ENCODE results near the gene ANKRD33B.
"Not testable (repeated sequence)": the region's sequence is repeated elsewhere in the genome, so short reads cannot be mapped to it uniquely, and the experiment has no call there.

ANKRD33B gene

DNA sequence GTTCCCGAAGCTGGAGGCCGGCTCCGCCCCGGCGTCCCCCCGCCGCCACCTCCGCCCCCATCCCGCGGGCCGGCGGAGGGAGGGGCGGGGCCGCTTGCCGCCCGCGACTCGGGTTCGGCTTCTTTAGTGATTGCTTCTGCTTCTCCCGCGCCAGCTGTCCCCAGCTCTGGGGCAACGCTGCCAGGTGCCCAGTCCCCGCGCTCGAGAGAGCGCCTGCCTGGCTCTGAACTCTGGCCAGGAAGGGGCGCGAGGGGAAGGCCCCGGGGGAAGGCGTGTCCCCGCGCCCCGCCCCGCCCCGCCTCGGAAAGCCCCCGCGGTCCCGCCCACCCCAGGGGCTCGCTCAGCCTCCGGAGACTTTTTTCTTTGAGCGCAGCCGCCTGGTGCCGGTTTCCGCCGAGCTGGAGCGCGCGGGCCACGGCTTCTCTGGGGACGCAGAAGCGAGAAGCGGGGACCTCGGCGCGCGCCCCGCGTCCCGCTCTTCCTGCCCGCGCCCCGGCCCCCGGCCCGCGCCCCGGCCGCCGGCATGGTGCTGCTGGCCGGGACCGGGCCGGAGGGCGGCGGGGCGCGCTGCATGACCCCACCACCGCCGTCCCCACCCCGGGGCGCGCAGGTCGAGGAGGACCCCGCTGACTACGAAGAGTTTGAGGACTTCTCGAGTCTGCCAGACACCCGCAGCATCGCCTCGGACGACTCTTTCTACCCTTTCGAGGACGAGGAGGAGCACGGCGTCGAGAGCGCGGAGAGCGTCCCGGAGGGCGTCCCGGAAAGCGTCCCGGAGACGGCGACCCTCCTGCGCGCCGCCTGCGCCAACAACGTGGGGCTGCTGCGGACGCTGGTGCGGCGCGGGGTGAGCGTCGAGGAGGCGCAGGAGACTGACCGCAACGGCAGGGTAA is at the start of gene ANKRD33B:
Gene ANKRD33B (plus strand): TSS at position 126 of the 893 bp plus-strand sequence. CDS start 398 bp downstream, at position 524.
- FAIRE-seq: no peak

DNA sequence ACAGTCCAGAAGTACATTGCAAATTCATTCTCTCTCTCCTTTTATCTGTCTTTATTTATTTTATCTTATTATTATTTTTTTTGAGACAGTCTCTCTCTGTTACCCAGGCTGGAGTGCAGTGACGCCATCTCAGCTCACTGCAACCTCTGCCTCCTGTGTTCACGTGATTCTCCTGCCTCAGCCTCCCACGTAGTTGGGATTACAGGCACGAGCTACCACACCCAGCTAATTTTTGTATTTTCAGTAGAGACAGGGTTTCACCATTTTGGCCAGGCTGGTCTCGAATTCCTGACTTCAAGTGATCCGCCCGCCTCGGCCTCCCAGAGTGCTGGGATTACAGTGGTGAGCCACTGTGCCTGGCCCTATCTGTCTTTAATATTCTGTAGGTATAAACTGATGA is 49.3 kb upstream of the ANKRD33B start:
- FAIRE-seq: not testable (repeated sequence)

DNA sequence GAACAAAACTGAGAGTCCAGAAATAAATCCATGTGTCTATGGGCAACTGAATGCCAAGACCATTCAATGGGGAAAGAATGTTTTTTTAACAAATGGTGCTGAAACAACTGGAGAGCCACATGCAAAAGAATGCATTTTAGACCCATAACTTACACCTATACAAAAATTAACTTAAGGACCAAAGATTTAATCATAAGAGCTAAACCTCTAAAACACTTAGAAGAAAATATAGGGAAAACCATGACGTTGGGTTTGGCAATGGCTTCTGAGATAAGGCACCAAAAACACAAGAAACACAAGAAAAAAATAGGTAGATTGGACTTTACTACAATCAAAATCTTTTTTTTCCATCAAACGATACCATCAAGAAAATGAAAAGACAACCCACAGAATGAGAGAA is 48.4 kb upstream of the ANKRD33B start:
- no peak for FAIRE-seq

DNA sequence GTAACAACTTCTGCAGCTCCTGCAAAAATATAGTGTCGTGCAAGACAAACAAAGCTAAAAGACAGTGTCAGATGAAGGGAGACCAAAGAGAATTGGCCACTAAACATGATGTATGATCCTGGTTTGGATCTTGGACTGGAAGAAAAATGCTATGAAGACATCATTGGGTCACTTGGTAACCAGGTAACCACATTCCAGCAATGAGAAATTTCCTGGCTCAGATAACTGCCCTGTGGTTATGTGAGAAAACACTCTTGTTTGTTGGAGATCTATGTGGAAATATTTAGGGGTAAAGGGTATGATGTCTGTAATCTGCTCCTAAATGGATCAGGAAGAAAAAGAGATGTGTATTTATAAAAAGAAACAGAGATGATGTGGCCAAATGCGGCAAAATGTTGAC is 45.5 kb upstream of the ANKRD33B start:
- no peak for FAIRE-seq

DNA sequence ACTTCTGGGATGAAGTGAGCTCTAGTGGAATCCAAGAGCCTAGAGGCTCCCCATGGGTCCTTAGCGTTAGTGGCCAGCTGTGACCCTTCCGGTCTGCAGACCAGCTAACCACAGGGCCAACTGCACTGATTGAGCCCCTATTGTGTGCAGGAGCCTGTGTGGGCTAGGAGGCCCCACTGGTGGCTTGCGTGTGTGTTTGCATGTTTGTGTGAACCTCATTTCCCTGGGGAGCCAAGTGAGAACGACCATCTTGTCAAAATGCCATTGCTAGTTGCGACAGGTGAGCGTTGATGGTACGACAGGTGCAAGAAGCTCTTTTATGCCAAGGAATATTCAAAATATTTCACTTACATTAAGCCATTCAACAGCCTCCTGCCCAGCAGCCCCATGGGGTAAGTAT is 44.1 kb upstream of the ANKRD33B start:
- FAIRE-seq: no peak

DNA sequence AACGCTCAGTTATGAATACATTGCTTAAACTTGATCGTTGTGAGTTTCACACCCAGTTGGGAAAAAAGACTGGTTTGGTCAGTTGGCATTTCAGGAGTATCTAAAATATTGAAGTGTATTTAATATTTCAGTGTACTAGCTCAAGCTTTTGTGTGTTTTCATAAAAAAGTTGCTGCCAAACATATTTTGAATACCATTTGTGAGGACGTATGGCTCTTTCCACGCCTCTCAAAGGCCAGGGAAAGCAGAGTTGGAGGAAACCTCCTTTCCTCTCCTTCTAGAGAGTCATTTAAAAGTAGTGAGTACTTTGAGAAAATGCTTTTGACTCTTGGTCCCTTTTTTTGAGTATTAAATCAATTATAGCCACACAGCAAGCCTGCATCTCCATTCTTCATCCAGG is 43.2 kb upstream of the ANKRD33B start:
- no peak for FAIRE-seq

DNA sequence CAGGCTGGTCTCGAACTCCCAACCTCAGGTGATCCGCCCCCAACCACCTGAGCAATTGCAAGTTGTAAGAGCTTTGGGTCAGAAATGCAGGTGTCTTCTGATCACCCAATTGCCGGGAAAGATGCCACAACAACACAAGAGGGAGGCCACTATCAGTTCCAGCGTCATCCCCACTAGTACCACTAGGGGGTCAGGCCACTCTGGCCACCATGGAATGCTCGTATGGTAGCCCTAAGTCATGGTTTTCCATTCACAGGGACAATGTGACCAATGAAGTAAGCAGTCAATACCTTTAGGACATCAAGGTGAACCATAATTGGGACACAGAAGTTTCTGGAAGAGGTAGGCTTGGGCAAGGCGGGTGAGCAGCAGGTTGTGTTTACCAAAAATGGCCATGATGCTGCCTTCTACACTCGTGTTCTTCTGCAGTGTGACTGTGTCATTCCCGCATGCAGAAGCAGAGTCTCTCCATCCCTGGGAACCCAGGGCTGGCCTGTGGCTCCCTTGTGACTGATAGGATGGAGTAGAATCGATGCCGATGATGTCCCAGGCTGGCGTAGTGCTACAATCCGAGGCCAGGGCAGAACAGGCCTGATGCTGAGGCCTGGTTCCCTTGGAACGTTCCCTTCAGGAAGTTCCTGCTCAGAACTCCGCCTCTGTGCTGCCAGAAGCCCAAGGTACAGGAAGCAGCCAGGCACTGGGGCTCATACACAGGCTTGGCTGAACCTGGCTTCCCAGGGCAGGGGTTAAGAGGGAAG is 42.2 kb upstream of the ANKRD33B start:
- FAIRE-seq: no peak

DNA sequence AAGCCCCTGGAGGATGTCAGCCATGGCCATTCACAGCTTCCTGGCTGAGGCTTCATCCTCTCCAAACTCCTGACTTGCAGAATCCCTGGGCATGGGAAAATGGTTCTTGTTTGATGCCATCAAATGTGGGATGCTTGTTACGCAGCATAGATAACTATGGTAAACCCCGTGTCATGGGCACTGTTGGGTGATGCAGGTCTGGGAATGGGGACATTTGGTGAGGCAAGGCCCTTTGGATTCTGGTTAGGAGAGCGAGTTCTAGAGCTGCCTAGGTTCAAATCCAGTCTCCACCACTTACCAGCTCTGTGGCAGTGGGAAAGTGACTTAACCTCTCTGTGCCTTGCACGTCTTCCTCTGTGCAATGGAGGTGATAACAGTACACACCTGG is 41.7 kb upstream of the ANKRD33B start:
- FAIRE-seq: no peak

DNA sequence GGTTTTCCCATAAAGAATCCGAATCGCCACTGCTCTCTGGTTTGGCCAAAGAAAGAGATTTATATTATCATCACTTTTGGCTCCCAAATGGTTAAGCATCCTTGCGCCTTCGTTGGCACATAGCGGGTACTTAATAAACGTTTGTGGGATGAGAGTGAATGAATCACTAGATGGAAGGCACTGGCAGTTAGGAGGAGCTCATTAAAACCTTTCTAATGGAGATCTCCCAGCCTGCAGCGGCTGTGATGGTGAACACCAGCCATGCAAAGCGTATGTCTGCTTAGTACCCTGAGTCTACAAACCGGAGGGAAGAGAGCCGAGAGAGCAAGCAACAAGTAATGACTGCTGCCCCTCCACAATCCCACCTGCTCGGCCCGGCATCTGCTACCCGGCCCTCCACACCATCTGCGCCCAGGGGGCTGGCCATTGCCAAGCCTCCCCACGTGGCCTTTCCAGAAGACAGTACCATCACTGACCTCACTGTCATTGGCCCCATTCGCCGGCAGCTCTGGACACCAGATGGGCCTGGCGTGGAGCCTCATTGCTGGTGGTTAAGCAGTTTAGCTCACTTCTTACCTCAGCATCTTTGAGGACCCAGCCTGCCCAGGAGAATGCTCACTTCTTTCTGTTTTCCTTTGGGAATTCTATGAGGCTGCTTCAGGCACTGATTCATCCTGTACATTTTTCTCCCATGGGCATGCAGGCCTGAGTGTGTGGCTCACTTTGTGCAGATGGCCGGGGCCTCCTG is 39.3 kb upstream of the ANKRD33B start:
- no peak for FAIRE-seq

DNA sequence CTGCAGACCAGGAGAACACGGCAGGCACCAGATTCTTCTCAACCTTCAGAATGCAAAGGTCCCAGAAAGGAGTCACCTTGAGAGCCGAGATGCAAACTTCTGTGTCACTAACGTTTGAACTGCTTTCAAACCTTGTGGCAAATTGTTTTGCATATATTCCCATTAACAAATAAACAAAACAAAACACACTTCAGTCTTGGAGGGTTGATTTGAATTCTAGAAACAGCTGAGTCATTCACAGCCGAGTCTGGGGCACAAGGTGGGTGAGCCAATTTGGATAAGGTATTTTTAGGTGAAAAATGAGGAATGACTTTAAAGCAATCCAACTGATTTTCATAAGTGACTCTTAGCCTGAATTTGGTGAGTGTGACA is 38.8 kb upstream of the ANKRD33B start:
- FAIRE-seq: no peak

DNA sequence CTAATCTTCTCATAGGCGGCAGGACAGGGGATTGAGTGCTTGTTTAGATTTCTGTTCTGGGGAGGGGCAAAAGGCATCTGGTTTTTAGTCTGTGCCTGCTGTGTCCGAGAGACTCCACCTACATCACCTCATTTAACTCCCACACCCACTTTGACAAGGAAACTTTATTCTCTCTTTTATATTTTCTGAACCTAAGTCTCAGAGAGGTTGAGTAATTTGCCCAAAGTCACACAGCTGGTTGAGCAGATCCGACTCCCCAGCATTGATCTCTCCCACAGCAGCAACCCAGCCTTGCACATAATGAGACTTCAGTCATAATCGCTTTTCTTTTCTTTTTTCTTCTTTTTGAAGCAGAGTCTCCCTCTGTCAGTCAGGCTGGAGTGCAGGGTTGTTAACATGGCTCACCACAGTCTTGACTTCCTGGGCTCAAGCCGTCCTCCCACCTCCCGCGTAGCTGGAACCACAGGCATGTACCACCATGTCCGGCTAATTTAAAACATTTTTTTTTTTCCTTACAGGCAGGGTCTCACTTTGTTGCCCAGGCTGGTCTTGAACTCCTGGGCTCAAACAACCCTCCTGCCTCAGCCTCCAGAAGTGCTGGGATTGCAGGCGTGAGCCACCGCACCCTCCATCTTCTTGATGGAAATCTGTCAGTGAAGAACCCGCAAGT is 36.5 kb upstream of the ANKRD33B start:
- no peak for FAIRE-seq

DNA sequence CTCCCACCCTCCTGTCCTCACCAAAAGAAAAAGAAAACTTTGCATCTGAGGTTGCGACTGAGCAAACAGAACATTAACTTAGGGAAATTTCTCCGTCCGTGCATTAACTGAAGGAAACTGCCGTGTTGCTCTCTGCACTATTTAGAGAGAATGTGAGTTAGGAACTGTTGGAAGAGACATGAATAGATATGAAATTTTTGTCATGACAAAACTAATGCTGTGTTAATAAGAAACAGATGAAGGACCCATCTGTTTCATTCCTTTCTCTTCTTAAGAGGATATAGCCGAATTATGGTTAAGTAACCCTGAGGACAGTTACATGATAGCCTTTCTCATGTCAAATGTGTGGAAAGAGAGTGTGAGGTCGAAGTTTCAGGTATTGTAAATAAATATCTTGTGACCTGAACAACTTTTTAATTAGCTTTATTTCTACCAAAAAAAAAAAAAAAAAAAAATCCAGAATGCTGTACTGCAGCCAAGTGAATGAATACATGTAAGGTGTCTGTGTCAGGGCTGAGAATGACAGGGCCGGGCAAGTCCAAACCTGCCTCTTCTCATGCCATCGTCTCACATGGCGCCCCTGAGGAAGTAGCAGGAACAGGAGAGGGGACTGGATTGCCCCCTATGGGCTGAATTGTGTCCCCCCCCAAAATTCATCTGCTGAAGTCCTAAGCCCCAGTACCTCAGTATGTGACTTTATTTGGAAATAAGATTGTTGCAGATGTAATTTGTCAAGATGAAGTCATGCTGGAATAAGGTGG is 35.6 kb upstream of the ANKRD33B start:
- FAIRE-seq: peak; percentile 39

DNA sequence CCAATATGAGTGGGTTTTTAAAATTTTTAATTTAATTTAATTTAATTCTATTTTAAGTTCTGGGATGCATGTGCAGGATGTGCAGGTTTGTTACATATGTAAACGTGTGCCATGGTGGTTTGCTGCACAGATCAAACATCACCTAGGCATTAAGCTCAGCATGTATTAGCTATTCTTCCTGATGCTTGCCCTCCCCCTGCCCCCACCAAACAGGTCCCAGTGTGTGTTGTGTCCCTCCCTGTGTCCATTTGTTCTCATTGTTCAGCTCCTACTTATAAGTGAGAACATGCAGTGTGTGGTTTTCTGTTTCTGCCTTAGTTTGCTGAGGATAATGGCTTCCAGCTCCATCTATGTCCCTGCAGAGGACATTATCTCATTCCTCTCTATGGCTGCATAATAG is 35.0 kb upstream of the ANKRD33B start:
- no peak for FAIRE-seq

DNA sequence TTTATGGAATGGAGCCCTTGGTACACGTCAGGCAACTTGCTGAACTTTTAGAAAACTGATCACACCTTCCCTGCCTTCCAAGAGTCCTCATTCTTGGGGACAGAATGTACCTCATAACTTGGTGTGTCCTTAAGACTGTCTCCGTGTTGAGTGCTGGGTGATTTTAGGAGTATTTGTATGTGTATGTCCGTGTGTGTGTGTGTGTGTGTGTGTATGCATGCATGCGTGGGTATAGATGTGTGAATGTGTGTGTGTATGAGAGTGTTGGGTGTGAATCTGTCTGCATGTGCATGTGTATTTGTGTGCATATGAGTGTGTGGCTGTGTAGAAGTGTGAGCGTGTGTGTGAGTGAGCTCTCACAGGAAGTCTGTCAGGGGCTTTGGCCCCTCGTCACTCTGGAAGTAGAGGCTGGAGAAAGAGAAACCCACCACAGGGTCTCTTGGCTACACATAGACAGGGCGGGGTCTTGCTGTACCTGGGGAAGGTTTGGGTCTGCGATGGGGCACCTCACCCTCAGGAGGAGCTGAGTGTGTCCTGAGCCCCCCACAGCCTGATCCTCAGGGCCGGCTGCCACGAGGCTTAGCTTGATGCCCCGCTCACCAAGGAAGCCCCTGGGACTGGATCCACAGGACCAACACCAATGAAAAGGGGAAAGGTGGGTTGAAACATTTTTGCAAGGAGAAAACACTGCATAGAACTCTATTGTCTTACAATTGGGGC is 33.1 kb upstream of the ANKRD33B start:
- no peak for FAIRE-seq

DNA sequence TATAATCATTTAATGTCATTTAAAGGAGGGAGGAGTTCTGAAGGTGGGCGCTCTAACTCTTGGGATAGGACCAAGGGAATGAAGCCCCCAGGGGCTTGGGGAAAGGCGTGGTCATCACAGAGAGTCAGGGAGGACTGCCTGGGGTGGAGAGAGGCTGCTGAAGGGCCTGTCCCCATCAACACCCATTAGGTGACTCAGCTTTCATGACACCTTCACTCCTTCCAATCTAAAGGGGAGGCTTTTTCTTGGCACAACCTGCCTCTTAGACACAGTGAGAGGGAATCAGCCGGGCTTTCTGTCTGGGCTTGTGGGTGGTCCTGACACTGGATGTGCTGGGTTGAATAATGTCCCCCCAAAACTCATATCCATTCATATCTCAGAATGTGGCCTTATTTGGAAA is 31.4 kb upstream of the ANKRD33B start:
- FAIRE-seq: no peak

DNA sequence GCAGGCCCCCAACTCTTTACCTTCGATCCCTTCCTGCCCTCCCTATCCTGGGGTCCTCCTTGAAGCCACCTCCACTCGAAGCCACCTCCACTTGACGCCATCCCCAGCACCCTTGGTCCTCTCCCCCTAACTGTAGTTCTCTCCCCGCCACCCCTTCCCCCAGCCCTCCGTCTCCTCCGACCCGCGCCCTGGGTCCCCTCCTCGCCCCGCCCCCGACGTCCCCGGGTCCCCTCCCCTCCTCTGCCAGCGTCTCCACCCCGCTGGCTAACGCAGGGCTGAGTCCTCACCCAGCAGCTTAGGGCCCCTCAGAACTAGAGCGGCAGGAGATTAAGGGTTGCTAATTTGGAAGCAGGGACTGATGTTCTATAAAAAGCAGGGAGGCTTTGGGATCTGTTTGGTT is 30.6 kb upstream of the ANKRD33B start:
- FAIRE-seq: no peak

DNA sequence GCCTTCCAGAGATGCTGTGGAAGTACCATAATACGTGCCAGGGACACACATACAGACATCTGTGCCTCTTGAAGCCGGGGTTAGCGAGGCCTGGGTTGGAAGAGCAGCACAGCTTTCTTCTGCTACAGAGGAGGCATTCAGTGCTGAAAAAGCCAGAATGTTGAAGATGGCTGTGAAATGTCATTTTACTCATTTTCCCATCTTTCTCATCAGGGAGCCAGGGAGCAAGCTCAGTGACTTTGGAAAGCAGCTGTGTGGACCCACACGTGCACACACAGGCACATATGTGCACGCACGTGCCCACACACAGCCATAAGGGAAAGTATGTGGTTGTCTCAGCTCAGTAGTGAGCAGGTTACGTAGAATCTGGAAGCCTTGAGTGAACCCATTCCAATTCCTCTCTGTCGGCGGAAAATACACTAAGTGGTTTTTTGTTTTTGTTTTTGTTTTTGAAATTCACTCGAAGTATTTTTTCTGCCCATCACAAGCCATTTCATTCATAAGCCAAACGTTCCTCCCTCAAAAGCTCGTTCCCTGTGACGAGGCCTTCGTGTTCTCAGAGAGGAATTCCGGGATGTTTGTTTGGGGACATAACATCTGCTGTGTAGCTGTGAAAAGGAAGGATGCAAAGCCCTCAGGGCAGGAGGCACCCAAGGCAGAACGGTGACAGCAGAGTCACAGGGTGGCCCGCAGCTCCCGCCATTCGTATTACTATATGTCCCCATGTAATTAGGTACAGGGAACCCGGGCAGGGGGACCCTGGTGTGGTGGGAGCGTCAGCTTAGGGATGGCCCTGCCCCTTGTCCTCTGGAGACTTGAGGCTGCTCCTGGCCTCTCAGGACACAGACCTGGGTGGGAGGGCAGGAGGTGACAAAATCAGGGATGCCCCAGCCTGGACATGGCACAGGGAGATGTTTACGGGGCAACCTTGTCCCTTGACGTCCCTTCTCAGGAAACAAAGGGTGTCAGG is 29.0 kb upstream of the ANKRD33B start:
- FAIRE-seq: no peak

DNA sequence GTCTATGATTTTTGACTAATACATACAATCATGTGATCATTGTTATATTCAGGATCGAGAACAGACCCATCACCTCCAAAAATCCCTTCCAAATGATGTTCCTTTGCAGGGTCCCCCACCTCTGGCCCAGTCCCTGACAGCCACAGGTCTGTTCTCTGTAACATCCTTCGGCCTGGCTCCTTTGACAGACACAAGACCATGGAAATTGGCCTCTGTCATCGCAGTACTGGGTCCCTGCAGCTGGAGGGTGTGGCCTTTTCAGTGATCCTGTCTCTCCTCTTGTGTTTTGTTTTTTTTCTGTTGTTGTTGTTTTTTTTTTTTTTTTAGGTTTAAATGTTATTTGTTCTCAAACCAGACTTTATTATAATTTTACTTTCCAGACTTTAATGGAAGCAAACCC is 27.4 kb upstream of the ANKRD33B start:
- no peak for FAIRE-seq

DNA sequence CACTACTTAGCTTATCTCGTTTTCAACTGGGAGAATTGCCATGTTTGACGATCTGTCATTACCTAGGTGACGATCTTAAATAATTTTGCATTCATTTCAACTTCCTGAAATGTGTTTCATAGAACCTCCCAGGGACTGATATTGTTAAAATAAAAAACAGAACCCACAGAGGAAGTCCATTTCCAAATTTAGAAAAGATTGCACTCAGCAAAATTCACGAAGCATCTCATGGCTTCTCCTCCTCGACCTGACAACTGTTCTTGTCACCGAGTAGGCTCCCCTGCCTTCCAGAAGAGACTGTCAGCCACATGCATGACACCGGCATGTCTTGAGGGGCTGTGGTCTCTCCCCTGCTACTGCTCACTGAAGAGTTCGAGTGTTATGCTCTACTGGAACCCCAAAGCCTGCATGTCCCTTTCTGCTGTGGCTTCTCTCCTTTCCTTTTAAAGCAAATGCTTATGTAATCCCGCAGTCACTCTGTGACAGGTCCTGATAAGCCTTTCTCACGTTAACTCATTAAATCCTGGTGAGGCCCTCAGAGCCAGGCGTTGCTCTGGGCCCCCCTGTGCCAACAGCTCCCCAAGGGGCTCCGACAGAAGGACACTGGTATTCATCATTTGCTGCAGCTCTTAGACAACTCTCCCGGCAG is 26.8 kb upstream of the ANKRD33B start:
- FAIRE-seq: no peak

DNA sequence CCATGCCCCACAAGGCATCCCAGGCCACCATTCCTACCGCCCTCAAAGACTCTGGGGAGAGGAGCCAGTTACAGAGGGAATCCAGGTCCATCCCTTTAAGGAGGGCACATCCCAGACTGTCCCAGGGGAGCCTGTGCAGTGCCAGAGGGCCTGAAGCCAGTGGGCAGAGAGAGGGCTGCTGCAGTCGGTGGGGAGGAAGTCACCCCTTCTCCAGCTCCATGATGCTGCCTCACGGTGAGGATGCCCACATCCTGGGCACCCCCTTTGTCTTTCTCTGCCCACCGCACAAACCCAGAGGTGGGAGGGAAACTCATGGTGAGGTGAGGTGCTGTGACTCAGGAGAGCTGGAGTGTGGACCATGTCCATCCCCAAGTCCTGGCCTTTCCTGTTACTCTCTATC is 26.2 kb upstream of the ANKRD33B start:
- no peak for FAIRE-seq
